Left lobe of liver (tissue), 1 donor: ENCODE measurements around the gene PDILT. TPM values are rescaled to one million over a fixed set of nuclear protein-coding genes. Genes with fewer than 3 reads are reported as not detected.

ENCODE experiments used
- total RNA-seq: library from RNA; stranded (reverse); gene quantifications from one replicate; pipeline ENCODE4 v1.2.1, GENCODE V29; 2021
- donor health status: DM: no; HTN: yes; CAD: no.

PDILT gene
- total RNA-seq, 1 donor from 2014 or later, result not detected

Other genes with a start within 250 kb of the PDILT start
- 11.8 TPM for gene GP2, start 77.2 kb downstream of the PDILT start, total RNA-seq
- gene UMOD, start 52.0 kb downstream of the PDILT start, total RNA-seq, result not detected
- gene ACSM5, start 4.8 kb upstream of the PDILT start, total RNA-seq, result 228 TPM
- gene ACSM2A, start 46.8 kb upstream of the PDILT start, total RNA-seq, result 359 TPM
- 535 TPM for gene ACSM2B, start 171.6 kb upstream of the PDILT start, total RNA-seq